ENCODE results near the gene TAPT1.

Gene TAPT1

DNA sequence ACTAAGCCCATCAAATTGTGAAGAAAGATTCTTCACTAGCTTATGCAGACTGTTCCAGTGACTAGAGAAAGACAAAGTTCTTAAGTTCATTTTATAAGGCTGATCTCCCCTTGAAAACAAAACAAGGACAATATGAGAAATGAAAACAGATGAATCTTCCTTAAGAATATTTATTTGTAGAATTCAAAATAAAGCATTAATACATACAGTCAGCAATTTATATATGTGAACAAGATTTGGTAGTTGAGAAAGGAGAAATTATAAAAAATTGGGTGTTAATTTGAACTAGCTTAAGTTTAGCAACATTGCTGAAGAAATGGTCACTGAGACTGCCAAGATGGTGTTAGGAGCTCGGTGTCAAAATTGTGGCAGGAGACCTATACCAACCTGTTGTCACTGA is 41.4 kb upstream of the TAPT1 start:
- H3K4me3 ChIP-seq (ENCODE audit: low read depth, low read length), result no peak overlapping the region
- TF ChIP-seq, protein P1, sequence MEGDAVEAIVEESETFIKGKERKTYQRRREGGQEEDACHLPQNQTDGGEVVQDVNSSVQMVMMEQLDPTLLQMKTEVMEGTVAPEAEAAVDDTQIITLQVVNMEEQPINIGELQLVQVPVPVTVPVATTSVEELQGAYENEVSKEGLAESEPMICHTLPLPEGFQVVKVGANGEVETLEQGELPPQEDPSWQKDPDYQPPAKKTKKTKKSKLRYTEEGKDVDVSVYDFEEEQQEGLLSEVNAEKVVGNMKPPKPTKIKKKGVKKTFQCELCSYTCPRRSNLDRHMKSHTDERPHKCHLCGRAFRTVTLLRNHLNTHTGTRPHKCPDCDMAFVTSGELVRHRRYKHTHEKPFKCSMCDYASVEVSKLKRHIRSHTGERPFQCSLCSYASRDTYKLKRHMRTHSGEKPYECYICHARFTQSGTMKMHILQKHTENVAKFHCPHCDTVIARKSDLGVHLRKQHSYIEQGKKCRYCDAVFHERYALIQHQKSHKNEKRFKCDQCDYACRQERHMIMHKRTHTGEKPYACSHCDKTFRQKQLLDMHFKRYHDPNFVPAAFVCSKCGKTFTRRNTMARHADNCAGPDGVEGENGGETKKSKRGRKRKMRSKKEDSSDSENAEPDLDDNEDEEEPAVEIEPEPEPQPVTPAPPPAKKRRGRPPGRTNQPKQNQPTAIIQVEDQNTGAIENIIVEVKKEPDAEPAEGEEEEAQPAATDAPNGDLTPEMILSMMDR (IDR thresholded peaks at IDR 0.05; ENCODE audit: low read depth, low read length, missing control alignments), result no peak
- DNase-seq (ENCODE audit: low read depth), result no peak

GRCh38 chr4:16265820-16266219 is 39.5 kb upstream of the TAPT1 start:
- H3K4me3 ChIP-seq (ENCODE audit: low read depth, low read length), result no peak overlapping the region
- no peak for DNase-seq (ENCODE audit: low read depth)
- TF ChIP-seq, protein P1 (IDR thresholded peaks at IDR 0.05; ENCODE audit: low read depth, low read length, missing control alignments), result no peak

DNA sequence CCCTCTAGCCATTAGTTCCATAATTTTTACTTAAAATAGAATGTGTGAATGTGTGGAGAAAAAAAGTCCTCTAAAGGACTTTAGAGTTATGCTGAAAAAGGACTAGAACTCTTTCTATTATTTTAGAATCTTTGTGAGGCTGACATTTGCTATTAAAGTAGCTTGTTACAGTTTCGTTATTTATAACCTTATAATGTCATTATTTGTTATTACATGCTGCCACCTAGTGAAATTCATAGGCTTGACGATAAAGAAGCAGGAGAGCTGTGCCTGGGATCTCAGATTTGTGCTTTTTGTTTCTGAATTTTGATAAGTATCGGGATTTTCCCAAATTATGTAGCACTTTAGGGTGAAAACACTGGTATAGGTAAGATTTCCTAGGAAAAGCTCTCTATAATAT is 38.5 kb upstream of the TAPT1 start:
- no peak overlapping the region for H3K4me3 ChIP-seq (ENCODE audit: low read depth, low read length)
- TF ChIP-seq, protein P1 (IDR thresholded peaks at IDR 0.05; ENCODE audit: low read depth, low read length, missing control alignments), result peak; percentile 27
- peak; percentile 12 for DNase-seq (ENCODE audit: low read depth)

DNA sequence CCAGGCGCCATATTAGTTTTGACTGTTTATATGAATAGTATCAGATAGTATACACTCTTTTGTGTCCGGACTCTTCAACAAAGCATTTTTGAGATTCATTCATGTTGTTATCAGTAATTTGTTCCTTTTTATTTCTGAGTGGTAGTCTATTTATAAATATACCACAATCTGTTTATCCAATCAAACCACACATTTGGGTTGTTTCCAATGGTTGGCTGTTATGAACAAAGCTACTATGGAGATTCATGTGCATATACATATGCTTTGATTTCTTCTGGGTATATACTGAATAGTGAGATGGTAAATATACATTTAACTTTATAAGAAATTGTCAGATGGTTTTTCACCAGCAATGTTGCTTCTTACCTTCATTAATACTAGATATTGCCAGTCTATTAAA is 36.8 kb upstream of the TAPT1 start:
- no peak for DNase-seq (ENCODE audit: low read depth)
- TF ChIP-seq, protein P1 (IDR thresholded peaks at IDR 0.05; ENCODE audit: low read depth, low read length, missing control alignments), result no peak

GRCh38 chr4:16262188-16262587 is 35.9 kb upstream of the TAPT1 start:
- H3K4me3 ChIP-seq (ENCODE audit: low read depth, low read length), result no peak overlapping the region
- TF ChIP-seq, protein P1 (IDR thresholded peaks at IDR 0.05; ENCODE audit: low read depth, low read length, missing control alignments), result no peak
- no peak for DNase-seq (ENCODE audit: low read depth)

More for the DNA sequence above, 36.8 kb upstream of the TAPT1 start:
- no peak overlapping the region for H3K4me3 ChIP-seq (ENCODE audit: low read depth, low read length)

DNA sequence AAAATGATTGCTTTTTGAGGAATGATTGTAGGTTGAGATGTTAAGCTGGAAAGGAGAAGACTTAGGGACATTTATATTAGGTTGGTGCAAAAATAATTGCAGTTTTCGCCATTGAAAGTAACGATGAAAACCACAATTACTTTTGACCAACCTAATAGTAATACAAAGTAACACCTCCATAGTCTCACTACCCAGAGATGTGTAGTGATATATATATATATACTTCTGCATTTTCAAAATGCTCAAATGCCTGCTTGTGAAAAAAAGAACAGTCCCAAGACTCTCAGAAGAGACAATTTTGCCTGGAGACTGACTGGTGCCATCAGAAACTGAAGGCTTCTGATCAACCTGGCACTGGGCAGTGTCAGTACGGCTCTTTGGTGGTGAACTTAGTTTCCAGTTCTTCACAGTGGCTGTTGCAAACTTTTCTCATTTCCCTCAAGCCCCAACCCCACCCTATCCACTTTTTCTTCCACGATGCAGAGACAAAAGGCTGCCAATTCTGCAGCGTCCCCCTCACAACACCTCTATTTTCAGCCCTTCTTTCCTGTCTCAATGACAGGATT is 35.1 kb upstream of the TAPT1 start:
- TF ChIP-seq, protein P1 (IDR thresholded peaks at IDR 0.05; ENCODE audit: low read depth, low read length, missing control alignments), result no peak
- no peak for DNase-seq (ENCODE audit: low read depth)
- H3K4me3 ChIP-seq (ENCODE audit: low read depth, low read length), result no peak overlapping the region

- no peak for DNase-seq (ENCODE audit: low read depth)
- no peak overlapping the region for H3K4me3 ChIP-seq (ENCODE audit: low read depth, low read length)
- TF ChIP-seq, protein P1 (IDR thresholded peaks at IDR 0.05; ENCODE audit: low read depth, low read length, missing control alignments), result no peak
These were observed 33.6 kb upstream of the TAPT1 start for GRCh38 chr4:16259889-16260246.

Data from GM12864 (cell line).